Smooth muscle cell (in vitro differentiated cells): ENCODE results near the gene TTC4. TPM values are rescaled to one million over a fixed set of nuclear protein-coding genes. Genes with fewer than 3 reads are reported as not detected.

Experiments used
- DNase-seq: peaks from one replicate; lab custom pipeline; 2025; ENCODE audit not compliant: unreplicated experiment; lab: John Stamatoyannopoulos, UW
- H2AFZ ChIP-seq: fragments of 200-600 bp; sonication (generic); 2 replicates; pipeline ENCODE4 v1.6.0; 2016; ENCODE audit warnings: antibody characterized with exemption, low read depth, mild to moderate bottlenecking
- H3F3A ChIP-seq: fragments of 200-600 bp; sonication (generic); 2 replicates; pipeline ENCODE4 v1.6.0; 2017; ENCODE audit warnings: antibody characterized with exemption, low read depth
- H3K27ac ChIP-seq: fragments of 200-600 bp; sonication (generic); 2 replicates; pipeline ENCODE4 v1.5.1; 2016; ENCODE audit warnings: low read depth, mild to moderate bottlenecking
- H3K27me3 ChIP-seq: fragments of 200-600 bp; sonication (generic); 2 replicates; pipeline ENCODE4 v1.6.1; 2016; ENCODE audit warnings: low read depth, mild to moderate bottlenecking
- H3K36me3 ChIP-seq: fragments of 200-600 bp; sonication (generic); 2 replicates; pipeline ENCODE4 v1.5.1; 2016; ENCODE audit warnings: low read depth
- H3K4me1 ChIP-seq: fragments of 200-600 bp; sonication (generic); 2 replicates; pipeline ENCODE4 v1.5.1; 2016; ENCODE audit warnings: low read depth
- H3K4me2 ChIP-seq: fragments of 200-600 bp; sonication (generic); 2 replicates; pipeline ENCODE4 v1.6.0; 2016; ENCODE audit warnings: mild to moderate bottlenecking
- H3K4me3 ChIP-seq: fragments of 200-600 bp; sonication (generic); 2 replicates; pipeline ENCODE4 v1.5.1; 2016; ENCODE audit warnings: mild to moderate bottlenecking
- H3K79me2 ChIP-seq: fragments of 200-600 bp; sonication (generic); 2 replicates; pipeline ENCODE4 v1.6.0; 2016; ENCODE audit warnings: low read depth, mild to moderate bottlenecking
- H3K9ac ChIP-seq: fragments of 200-600 bp; sonication (generic); 2 replicates; pipeline ENCODE4 v1.6.0; 2016; ENCODE audit warnings: low read depth
- H3K9me3 ChIP-seq: fragments of 200-600 bp; sonication (generic); replicated peaks from 2 replicates; pipeline ENCODE4 v1.5.1; 2016; ENCODE audit warnings: low read depth
- H4K20me1 ChIP-seq: fragments of 200-600 bp; sonication (generic); 2 replicates; pipeline ENCODE4 v1.6.0; 2016; ENCODE audit warnings: low read depth
- WGBS: methylation state at CpG from one replicate; pipeline ENCODE4 v1.1.7; 2016; ENCODE audit warnings: low lambda C conversion rate; 5-methylcytosine and 5-hydroxymethylcytosine counted together
- polyA plus RNA-seq: library from polyadenylated mRNA; unstranded; fragments of >200 nt; fragmentation: Nextera tagmentation; extraction: Ambion mirVana; gene quantifications from 2 replicates; pipeline ENCODE4 v1.2.1, GENCODE V29; 2016
- total RNA-seq: library from RNA; depleted of rRNA; stranded (reverse); fragments of >200 nt; gene quantifications from 2 replicates; pipeline ENCODE4 v1.2.3, GENCODE V29; 2014
- TF ChIP-seq, protein P1 (sequence below): fragments of 200-600 bp; sonication (generic); IDR thresholded peaks from 2 replicates; pipeline ENCODE4 v1.5.1; 2017; ENCODE audit warnings: borderline replicate concordance, mild to moderate bottlenecking, antibody characterized with exemption; ENCODE audit not compliant: insufficient read depth, poor library complexity, severe bottlenecking

The TTC4 gene
- total and polyA plus RNA-seq, 2 experiments from 2014 or later: 14.7 to 27.3 TPM

DNA sequence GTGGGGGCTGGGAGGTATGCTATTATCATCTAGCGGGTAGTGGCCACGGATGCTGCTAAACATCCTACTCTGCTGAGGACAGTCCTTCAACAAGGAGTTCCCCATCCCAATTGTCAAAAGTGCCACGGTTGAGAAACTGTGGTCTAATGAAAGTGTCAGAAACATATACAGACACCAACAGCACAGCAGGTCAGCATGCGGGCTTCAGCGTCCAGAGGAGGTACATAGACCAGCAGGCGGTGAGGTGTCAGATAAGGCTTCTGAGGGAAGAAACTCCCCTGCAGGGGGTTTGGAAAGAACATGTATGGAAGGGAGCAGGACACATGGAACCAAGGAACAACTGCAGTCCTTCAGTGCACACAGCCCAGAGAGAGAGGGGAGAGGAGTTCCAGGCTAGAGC, 4.8 kb upstream of the TTC4 start:
- no peaks in the 10 kb centered on the region for H3K36me3 ChIP-seq
- H3K4me1 ChIP-seq: no peaks in the 10 kb centered on the region
- 91% methylated on average over 6 of the region's 6 CpGs for WGBS
- H3K4me2 ChIP-seq: no peak overlapping the region
- H2AFZ ChIP-seq: no peak overlapping the region
- H3K9me3 ChIP-seq: no peaks in the 10 kb centered on the region
- H3K27me3 ChIP-seq: peaks cover 35% of the 10 kb centered on the region
- H3K27ac ChIP-seq: no peak overlapping the region
- TF ChIP-seq, protein P1, sequence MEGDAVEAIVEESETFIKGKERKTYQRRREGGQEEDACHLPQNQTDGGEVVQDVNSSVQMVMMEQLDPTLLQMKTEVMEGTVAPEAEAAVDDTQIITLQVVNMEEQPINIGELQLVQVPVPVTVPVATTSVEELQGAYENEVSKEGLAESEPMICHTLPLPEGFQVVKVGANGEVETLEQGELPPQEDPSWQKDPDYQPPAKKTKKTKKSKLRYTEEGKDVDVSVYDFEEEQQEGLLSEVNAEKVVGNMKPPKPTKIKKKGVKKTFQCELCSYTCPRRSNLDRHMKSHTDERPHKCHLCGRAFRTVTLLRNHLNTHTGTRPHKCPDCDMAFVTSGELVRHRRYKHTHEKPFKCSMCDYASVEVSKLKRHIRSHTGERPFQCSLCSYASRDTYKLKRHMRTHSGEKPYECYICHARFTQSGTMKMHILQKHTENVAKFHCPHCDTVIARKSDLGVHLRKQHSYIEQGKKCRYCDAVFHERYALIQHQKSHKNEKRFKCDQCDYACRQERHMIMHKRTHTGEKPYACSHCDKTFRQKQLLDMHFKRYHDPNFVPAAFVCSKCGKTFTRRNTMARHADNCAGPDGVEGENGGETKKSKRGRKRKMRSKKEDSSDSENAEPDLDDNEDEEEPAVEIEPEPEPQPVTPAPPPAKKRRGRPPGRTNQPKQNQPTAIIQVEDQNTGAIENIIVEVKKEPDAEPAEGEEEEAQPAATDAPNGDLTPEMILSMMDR: no peak
- H4K20me1 ChIP-seq: no peaks in the 10 kb centered on the region
- DNase-seq: no peak
- no peak overlapping the region for H3K9ac ChIP-seq
- H3F3A ChIP-seq: no peaks in the 10 kb centered on the region
- no peak overlapping the region for H3K4me3 ChIP-seq
- H3K79me2 ChIP-seq: no peaks in the 10 kb centered on the region

DNA sequence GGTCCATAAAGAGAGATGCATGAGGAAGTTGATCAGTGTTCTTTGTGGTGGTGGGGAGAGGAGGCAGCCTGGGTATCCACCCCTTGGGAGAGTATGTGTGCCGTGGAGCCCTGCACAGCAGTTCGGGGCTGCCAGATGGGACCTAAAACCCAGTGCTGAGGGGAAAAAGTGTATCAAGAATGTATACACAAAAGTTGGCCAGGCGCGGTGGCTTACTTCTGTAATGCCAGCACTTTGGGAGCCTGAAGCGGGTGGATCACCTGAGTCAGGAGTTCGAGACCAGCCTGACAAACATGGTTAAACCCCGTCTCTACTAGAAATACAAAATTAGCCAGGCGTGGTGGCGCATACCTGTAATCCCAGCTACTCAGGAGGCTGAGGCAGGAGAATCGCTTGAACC, 4.1 kb upstream of the TTC4 start:
- no peak overlapping the region for H3K4me3 ChIP-seq
- peaks cover 2% of the 10 kb centered on the region for H3K4me1 ChIP-seq
- H3K27me3 ChIP-seq: peaks cover 35% of the 10 kb centered on the region
- no peaks in the 10 kb centered on the region for H4K20me1 ChIP-seq
- no peak overlapping the region for H2AFZ ChIP-seq
- peaks cover 7% of the 10 kb centered on the region for H3K79me2 ChIP-seq
- TF ChIP-seq, protein P1: no peak
- H3K4me2 ChIP-seq: no peak overlapping the region
- 84% methylated on average over 10 of the region's 10 CpGs for WGBS
- H3F3A ChIP-seq: no peaks in the 10 kb centered on the region
- no peak overlapping the region for H3K9ac ChIP-seq
- DNase-seq: no peak
- no peaks in the 10 kb centered on the region for H3K9me3 ChIP-seq
- no peak overlapping the region for H3K27ac ChIP-seq
- no peaks in the 10 kb centered on the region for H3K36me3 ChIP-seq

DNA sequence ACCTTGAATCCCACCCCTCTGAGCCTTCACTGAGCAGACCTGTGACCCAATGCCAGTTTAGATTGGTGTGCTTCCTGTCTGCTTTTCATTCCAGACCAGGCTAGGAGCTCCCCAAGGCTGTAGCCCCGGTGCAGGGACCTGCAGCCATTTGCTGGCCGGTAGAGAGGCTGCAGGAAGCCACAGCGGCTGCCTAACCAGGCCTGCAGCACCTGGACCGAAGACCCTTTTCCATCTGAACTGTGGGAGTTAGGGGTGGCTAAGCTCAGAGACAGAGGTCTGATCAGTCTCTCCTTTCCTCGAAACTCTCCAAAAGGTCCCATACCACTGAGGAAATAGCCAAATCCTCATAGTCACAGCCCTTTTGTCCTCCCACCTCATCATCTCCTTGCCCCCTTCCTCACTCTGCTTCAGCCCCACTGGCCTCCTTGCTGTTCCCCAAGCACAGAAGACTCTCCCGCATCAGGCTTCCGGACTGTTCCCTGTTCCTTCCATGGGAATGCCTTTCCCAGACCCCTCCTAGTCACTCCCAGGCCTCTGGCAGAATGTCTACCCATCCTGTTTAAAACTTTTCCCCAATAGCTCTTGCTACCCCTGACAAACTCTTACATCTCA, 674 bp upstream of the TTC4 start:
- Histone ChIP-seq H3K36me3 (peaks cover 3% of the 10 kb centered on the region), H3K4me1 (peaks cover 7% of the 10 kb centered on the region), H3K27me3 (peaks cover 13% of the 10 kb centered on the region), H3K4me3 (peak overlapping the region; percentile 90), H3K4me2 (peak overlapping the region; percentile 86), H2AFZ (peak overlapping the region; percentile 96), H3F3A (no peaks in the 10 kb centered on the region), H3K9me3 (no peaks in the 10 kb centered on the region), H4K20me1 (no peaks in the 10 kb centered on the region), H3K27ac (no peak overlapping the region), H3K79me2 (peaks cover 17% of the 10 kb centered on the region), H3K9ac (no peak overlapping the region)
- 94% methylated on average over 7 of the region's 7 CpGs for WGBS
- TF ChIP-seq, protein P1: no peak
- no peak for DNase-seq
